Vagina (tissue), 2 donors: Measurements from ENCODE around the gene MAP3K8.

Experiments used
- CTCF ChIP-seq, 3 experiments: fragments of 450-650 bp in 2 of 3; fragments of 200-600 bp in 1 of 3; sonication (generic) in 1 of 3; IDR thresholded peaks; one replicate each; pipeline ENCODE4 v1.5.1; 2017 to 2019; ENCODE audit warnings: antibody characterized with exemption in 3 of 3, mild to moderate bottlenecking in 2 of 3, moderate library complexity in 2 of 3
- POLR2A ChIP-seq, 2 donors: fragments of 450-650 bp; IDR thresholded peaks; one replicate each; pipeline ENCODE4 v1.6.1; 2017; ENCODE audit warnings: antibody characterized with exemption in 2 of 2, mild to moderate bottlenecking in 2 of 2, moderate library complexity in 2 of 2
- POLR2AphosphoS5 ChIP-seq, 2 donors: sonication (generic); formaldehyde crosslinking; IDR thresholded peaks; one replicate each; pipeline ENCODE4 v1.9.0; 2017; ENCODE audit warnings: antibody characterized with exemption in 2 of 2, mild to moderate bottlenecking in 2 of 2, low read depth in 1 of 2; ENCODE audit not compliant: insufficient read depth in 1 of 2

DNA sequence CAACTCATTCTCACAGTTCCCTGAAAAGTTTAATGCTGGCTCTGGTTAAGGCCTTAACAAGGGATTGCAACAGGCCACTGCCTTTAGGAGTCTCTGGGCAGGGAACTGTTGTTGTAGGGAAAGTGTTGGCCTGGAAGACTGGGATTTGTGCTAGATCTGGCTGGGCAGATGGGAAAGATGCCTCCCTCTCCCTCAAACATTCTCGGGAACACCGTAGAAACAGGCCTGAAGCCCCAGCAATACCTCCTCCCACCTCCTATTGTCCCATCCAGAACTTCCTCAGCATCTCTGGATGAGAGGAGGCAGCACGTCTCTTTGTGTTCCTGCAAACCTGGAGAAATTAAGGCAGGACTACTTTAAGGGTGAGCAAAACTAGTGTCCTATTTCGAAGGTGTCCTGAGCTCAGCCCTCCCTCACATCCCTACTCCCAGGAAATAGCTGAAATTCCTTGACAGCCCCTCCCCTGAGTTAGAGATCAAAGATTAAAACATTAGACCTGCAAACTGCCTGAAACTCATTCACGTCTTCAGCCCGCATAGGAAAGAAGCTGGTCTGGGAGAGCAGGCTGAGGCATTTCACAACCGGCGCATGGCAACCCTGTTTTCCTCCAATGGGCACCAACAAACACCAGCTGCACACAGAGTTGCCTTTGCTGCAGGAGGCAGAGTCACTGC, 10.9 kb upstream of the MAP3K8 start:
- TF ChIP-seq POLR2AphosphoS5 (IDR thresholded peaks at IDR 0.05; ENCODE audit: insufficient read depth in 1 of 2, low read depth in 1 of 2): no peak
- TF ChIP-seq POLR2A (IDR thresholded peaks at IDR 0.05): no peak
- no peak for TF ChIP-seq CTCF (IDR thresholded peaks at IDR 0.05)
